GM12801 (cell line): ENCODE data around the gene FFAR3.

Source experiments
- CTCF ChIP-seq: IDR thresholded peaks from one replicate; pipeline ENCODE4 v1.5.1; 2011; ENCODE audit warnings: control low read depth; ENCODE audit not compliant: insufficient read length; ENCODE audit errors: extremely low read depth

The FFAR3 gene

GRCh38 chr19:35397064-35397463 lies 38.8 kb downstream of the FFAR3 start:
- TF ChIP-seq CTCF, result no peak

- TF ChIP-seq CTCF, result no peak
These were observed 40.3 kb downstream of the FFAR3 start for GRCh38 chr19:35398570-35398969.

GRCh38 chr19:35399231-35399630 lies 41.0 kb downstream of the FFAR3 start:
- no peak for TF ChIP-seq CTCF

GRCh38 chr19:35399948-35400772 lies 41.9 kb downstream of the FFAR3 start:
- TF ChIP-seq CTCF, result no peak

GRCh38 chr19:35400773-35401100 lies 42.5 kb downstream of the FFAR3 start:
- TF ChIP-seq CTCF, result no peak

- TF ChIP-seq CTCF, result no peak
These were observed 45.0 kb downstream of the FFAR3 start for GRCh38 chr19:35403116-35403760.

GRCh38 chr19:35404879-35405622 lies 46.8 kb downstream of the FFAR3 start:
- TF ChIP-seq CTCF, result no peak
